Endothelial cell of umbilical vein (primary cell): ENCODE data around the gene FAM120A. TPM values are rescaled to one million over a fixed set of nuclear protein-coding genes. Genes with fewer than 3 reads are reported as not detected.

ENCODE experiments used
- BruUV-seq: library from RNA; stranded (reverse); fragments of 400-500 nt; replicated peaks from 2 replicates; lab custom pipeline; 2021; lab: Mats Ljungman, UMichigan
- CTCF ChIA-PET: fragments of 300-600, 350-600 bp; sonication (Branson Sonifier 250); formaldehyde crosslinking; loops from one replicate; lab custom pipeline; 2021; ENCODE audit warnings: antibody characterized with exemption, inconsistent platforms; lab: Charles Lee
- POLR2A ChIA-PET: fragments of 300-600, 350-600 bp; sonication (Branson Sonifier 250); formaldehyde crosslinking; loops from one replicate; lab custom pipeline; 2021; ENCODE audit warnings: antibody characterized with exemption, inconsistent platforms; lab: Charles Lee
- DNase-seq: peaks from one replicate; pipeline ENCODE4 v3.0.0-alpha.2; 2011; ENCODE audit warnings: low read depth, low spot score
- FAIRE-seq: peaks from 2 replicates; lab custom pipeline; 2011; peaks lifted over from hg19 to GRCh38; lab: Jason Lieb, UNC
- H2AFZ ChIP-seq: 2 replicates; pipeline ENCODE4 v1.6.0; 2012; ENCODE audit warnings: low read depth, low read length, control low read depth, inconsistent platforms
- H3K27ac ChIP-seq: 2 replicates; pipeline ENCODE4 v1.5.1; 2011; ENCODE audit warnings: low read depth, mild to moderate bottlenecking, control low read depth, low read length, moderate library complexity; ENCODE audit not compliant: insufficient read depth
- H3K27me3 ChIP-seq, 2 experiments: 2 replicates each; pipeline versions ENCODE4 v1.6.0 to v1.6.1; 2011; ENCODE audit warnings: low read length in 2 of 2, mixed read lengths in 1 of 2; ENCODE audit not compliant: control insufficient read depth in 2 of 2, insufficient read depth in 2 of 2
- H3K36me3 ChIP-seq, 2 experiments: 2 replicates in 1 of 2; 3 replicates in 1 of 2; pipeline ENCODE4 v1.5.1; 2011; ENCODE audit warnings: low read length in 2 of 2, mild to moderate bottlenecking in 1 of 2, moderate library complexity in 1 of 2; ENCODE audit not compliant: control insufficient read depth in 2 of 2, insufficient read depth in 2 of 2; ENCODE audit errors: extremely low read depth in 1 of 2
- H3K4me1 ChIP-seq: 3 replicates; pipeline ENCODE4 v1.5.1; 2011; ENCODE audit warnings: mild to moderate bottlenecking, low read length; ENCODE audit not compliant: control insufficient read depth, insufficient read depth; ENCODE audit errors: extremely low read depth
- H3K4me2 ChIP-seq: 2 replicates; pipeline ENCODE4 v1.6.1; 2011; ENCODE audit warnings: low read length, control low read depth, mixed read lengths; ENCODE audit not compliant: insufficient read depth
- H3K4me3 ChIP-seq, 3 experiments: fragments of 200-600 bp in 1 of 3; sonication (generic), shearing (Covaris generic) in 1 of 3; replicated peaks in 1 of 3; 2 replicates each; pipeline ENCODE4 v1.5.1; 2011 to 2016; ENCODE audit warnings: control low read depth in 3 of 3, low read length in 3 of 3, mild to moderate bottlenecking in 2 of 3, inconsistent platforms in 1 of 3, low read depth in 1 of 3, moderate library complexity in 1 of 3; ENCODE audit not compliant: insufficient read depth in 1 of 3
- H3K79me2 ChIP-seq: 2 replicates; pipeline ENCODE4 v1.6.0; 2012; ENCODE audit warnings: low read length, inconsistent platforms; ENCODE audit not compliant: control insufficient read depth, insufficient read depth
- H3K9ac ChIP-seq: replicated peaks from 2 replicates; pipeline ENCODE3; 2011; ENCODE audit warnings: low read length, control low read depth; ENCODE audit not compliant: insufficient read depth; ENCODE audit errors: extremely low read depth
- H3K9me1 ChIP-seq: replicated peaks from 3 replicates; pipeline ENCODE4 v1.6.0; 2011; ENCODE audit warnings: mild to moderate bottlenecking, low read length; ENCODE audit not compliant: control insufficient read depth, insufficient read depth; ENCODE audit errors: extremely low read depth
- H3K9me3 ChIP-seq: replicated peaks from 2 replicates; pipeline ENCODE4 v1.5.1; 2012; ENCODE audit warnings: low read length, inconsistent platforms; ENCODE audit not compliant: control insufficient read depth, insufficient read depth
- H4K20me1 ChIP-seq: replicated peaks from 2 replicates; pipeline ENCODE3; 2011; ENCODE audit warnings: mild to moderate bottlenecking, low read length; ENCODE audit not compliant: control insufficient read depth, insufficient read depth; ENCODE audit errors: extremely low read depth
- JUN ChIP-seq: IDR thresholded peaks from 2 replicates; pipeline ENCODE4 v1.6.1; 2011; ENCODE audit warnings: borderline replicate concordance, low read depth; ENCODE audit not compliant: insufficient read length, insufficient read depth
- dilution Hi-C: fragments of 300-500 bp; cut with MboI; formaldehyde crosslinking; loops from one replicate; pipeline ENCODE4 v1.15.0; 2019; ENCODE audit warnings: low sequenced_read_pairs; ENCODE audit not compliant: extremely low pct_ligation_motif_present
- intact Hi-C: fragments of 100-400 bp; cut with micrococcal nuclease; formaldehyde crosslinking; loops from one replicate; pipeline ENCODE4 v1.10.0; 2022
- polyA plus RNA-seq, 4 experiments: library from polyadenylated mRNA; depleted of rRNA in 3 of 4; stranded (reverse) in 3 of 4; unstranded in 1 of 4; fragments of >200 nt; gene quantifications; 2 replicates each; pipeline versions ENCODE4 v1.2.1 to v1.2.3, GENCODE V29; 2011 to 2012; ENCODE audit warnings: missing spikeins in 1 of 4
- total RNA-seq: library from RNA; stranded (reverse); gene quantifications from 2 replicates; pipeline ENCODE4 v1.2.3, GENCODE V29; 2021
- TF ChIP-seq, protein P1 (sequence below), 2 donors: IDR thresholded peaks; 1 replicate in 1 of 2; 2 replicates in 1 of 2; pipeline ENCODE4 v1.5.1; 2011; ENCODE audit warnings: low read length in 2 of 2, mild to moderate bottlenecking in 2 of 2, moderate library complexity in 2 of 2, control low read depth in 1 of 2, inconsistent platforms in 1 of 2, low read depth in 1 of 2; ENCODE audit not compliant: insufficient read depth in 1 of 2; ENCODE audit errors: extremely low read depth in 1 of 2
- TF ChIP-seq, protein P2 (sequence below): IDR thresholded peaks from 2 replicates; pipeline ENCODE4 v1.6.1; 2011; ENCODE audit not compliant: insufficient read depth, insufficient read length

FAM120A gene
- total and polyA plus RNA-seq, 2 donors (not counting 3 experiments of a cell fraction or from before 2014, with no cell fraction given) = 66.8 to 126 TPM

- H3K4me1 ChIP-seq = no peaks in the 10 kb centered on the region
- no peaks in the 10 kb centered on the region for H3K9me1 ChIP-seq
- H2AFZ ChIP-seq = no peak overlapping the region
- no peak for DNase-seq
- H3K79me2 ChIP-seq = no peaks in the 10 kb centered on the region
- FAIRE-seq = no peak
- POLR2A ChIA-PET = no interaction called here
- dilution Hi-C loops (no loop called here), intact Hi-C loops (loop anchor here (1.0 kb wide), 1 partner anchor 268 kb away; no protein-coding TSS in a partner anchor)
- no peak overlapping the region for H3K27ac ChIP-seq
- no peak overlapping the region for H3K4me3 ChIP-seq
- H3K27me3 ChIP-seq = peaks cover 4 to 10% of the 10 kb centered on the region in 2 experiments
- no peak overlapping the region for H3K4me2 ChIP-seq
- no peaks in the 10 kb centered on the region for H3K36me3 ChIP-seq
- TF ChIP-seq JUN = no peak
- TF ChIP-seq, protein P1, sequence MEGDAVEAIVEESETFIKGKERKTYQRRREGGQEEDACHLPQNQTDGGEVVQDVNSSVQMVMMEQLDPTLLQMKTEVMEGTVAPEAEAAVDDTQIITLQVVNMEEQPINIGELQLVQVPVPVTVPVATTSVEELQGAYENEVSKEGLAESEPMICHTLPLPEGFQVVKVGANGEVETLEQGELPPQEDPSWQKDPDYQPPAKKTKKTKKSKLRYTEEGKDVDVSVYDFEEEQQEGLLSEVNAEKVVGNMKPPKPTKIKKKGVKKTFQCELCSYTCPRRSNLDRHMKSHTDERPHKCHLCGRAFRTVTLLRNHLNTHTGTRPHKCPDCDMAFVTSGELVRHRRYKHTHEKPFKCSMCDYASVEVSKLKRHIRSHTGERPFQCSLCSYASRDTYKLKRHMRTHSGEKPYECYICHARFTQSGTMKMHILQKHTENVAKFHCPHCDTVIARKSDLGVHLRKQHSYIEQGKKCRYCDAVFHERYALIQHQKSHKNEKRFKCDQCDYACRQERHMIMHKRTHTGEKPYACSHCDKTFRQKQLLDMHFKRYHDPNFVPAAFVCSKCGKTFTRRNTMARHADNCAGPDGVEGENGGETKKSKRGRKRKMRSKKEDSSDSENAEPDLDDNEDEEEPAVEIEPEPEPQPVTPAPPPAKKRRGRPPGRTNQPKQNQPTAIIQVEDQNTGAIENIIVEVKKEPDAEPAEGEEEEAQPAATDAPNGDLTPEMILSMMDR (IDR thresholded peaks at IDR 0.05; ENCODE audit: extremely low read depth in 1 of 2, insufficient read depth in 1 of 2, low read depth in 1 of 2, low read length in 2 of 2) = peak; percentile 19 to 30
- no peak overlapping the region for H3K9ac ChIP-seq
- H3K9me3 ChIP-seq = no peaks in the 10 kb centered on the region
- CTCF ChIA-PET = interaction anchor here (0.5 kb wide), 1 partner anchor 9 kb away, joined by 3 read pairs; no protein-coding TSS in a partner anchor
- no peaks in the 10 kb centered on the region for H4K20me1 ChIP-seq
- no TSS peak for BruUV-seq
Observed at GRCh38 chr9:93427655-93428379, 23.7 kb upstream of the FAM120A start.

DNA sequence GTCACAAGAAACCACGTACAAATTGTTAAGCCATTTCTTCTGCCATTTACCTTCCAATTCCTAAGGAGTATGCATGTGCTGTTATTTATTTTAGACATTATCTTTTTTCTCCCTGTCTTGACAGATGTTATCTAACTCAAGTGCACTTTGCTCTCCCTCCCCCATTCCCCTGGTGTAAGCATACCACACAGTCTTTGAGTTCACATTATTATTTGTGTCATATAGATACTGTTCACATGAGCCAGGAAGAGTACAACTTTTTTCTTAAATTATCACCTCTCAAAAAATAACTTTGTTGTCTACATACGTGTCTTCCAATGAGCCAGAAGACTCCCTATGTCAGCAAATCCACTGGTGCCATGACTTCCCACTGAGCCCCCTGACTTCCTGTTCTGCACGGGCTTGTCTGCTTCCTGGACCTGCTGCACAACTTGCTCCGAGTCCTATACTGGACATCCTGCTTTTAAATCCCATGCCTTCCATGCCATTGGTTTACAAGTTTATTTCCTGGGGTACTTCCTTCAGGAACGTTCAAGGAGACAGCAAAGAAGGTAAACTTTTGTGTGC is 19.9 kb upstream of the FAM120A start:
- no peaks in the 10 kb centered on the region for H3K36me3 ChIP-seq
- H4K20me1 ChIP-seq = no peaks in the 10 kb centered on the region
- H3K27ac ChIP-seq = no peak overlapping the region
- H3K9me3 ChIP-seq = no peaks in the 10 kb centered on the region
- H3K9ac ChIP-seq = no peak overlapping the region
- dilution Hi-C loops = no loop called here
- peaks cover 2% of the 10 kb centered on the region in 2 experiments for H3K27me3 ChIP-seq
- no peaks in the 10 kb centered on the region for H3K9me1 ChIP-seq
- H3K79me2 ChIP-seq = no peaks in the 10 kb centered on the region
- POLR2A ChIA-PET = no interaction called here
- no peak overlapping the region for H3K4me3 ChIP-seq
- no peak for TF ChIP-seq JUN
- TF ChIP-seq, protein P2, sequence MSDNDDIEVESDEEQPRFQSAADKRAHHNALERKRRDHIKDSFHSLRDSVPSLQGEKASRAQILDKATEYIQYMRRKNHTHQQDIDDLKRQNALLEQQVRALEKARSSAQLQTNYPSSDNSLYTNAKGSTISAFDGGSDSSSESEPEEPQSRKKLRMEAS = no peak
- DNase-seq = no peak
- H3K4me2 ChIP-seq = no peak overlapping the region
- CTCF ChIA-PET = no interaction called here
- no peak for FAIRE-seq
- H2AFZ ChIP-seq = peak overlapping the region; percentile 34
- no TSS peak for BruUV-seq
- intact Hi-C loops = no loop called here
- no peaks in the 10 kb centered on the region for H3K4me1 ChIP-seq
